Measurements from ENCODE around the gene NTRK2. TPM values are rescaled to one million over a fixed set of nuclear protein-coding genes. Genes with fewer than 3 reads are reported as not detected.

The NTRK2 gene
- total RNA-seq, 2 experiments from 2014 or later, result 1.8 TPM

- peaks cover under 1% of the 10 kb centered on the region for H3K27me3 Mint-ChIP-seq
- H3K4me3 Mint-ChIP-seq, result no peak overlapping the region
- POLR2A ChIA-PET, result no interaction called here
- intact Hi-C loops (cut with DNase I, micrococcal nuclease), result no loop called here
- H3K4me1 Mint-ChIP-seq, result peaks cover 21% of the 10 kb centered on the region
- H3K9me3 Mint-ChIP-seq (ENCODE audit: low read depth), result no peaks in the 10 kb centered on the region
- no peaks in the 10 kb centered on the region for H3K36me3 Mint-ChIP-seq (ENCODE audit: low read depth)
- peak overlapping the region; percentile 81 for H3K27ac Mint-ChIP-seq
- DNase-seq, result peak; percentile 61
- ATAC-seq, result peak; percentile 63
- CTCF ChIA-PET, result interaction anchor here (0.7 to 1.5 kb wide), 2 partner anchors 10 to 102 kb away, joined by 3 to 4 read pairs; no protein-coding TSS in a partner anchor
These were observed 89.8 kb downstream of the NTRK2 start for GRCh38 chr9:84759300-84759750.

- POLR2A ChIA-PET, result no interaction called here
- Mint-ChIP-seq H3K4me1 (peaks cover 21% of the 10 kb centered on the region), H3K4me3 (no peak overlapping the region), H3K27me3 (no peaks in the 10 kb centered on the region), H3K9me3 (ENCODE audit: low read depth) (no peaks in the 10 kb centered on the region), H3K36me3 (ENCODE audit: low read depth) (no peaks in the 10 kb centered on the region), H3K27ac (peak overlapping the region; percentile 66)
- CTCF ChIA-PET, result interaction anchor here (0.7 to 1.5 kb wide), 2 partner anchors 10 to 102 kb away, joined by 3 to 4 read pairs; no protein-coding TSS in a partner anchor
- intact Hi-C loops (cut with DNase I, micrococcal nuclease), result no loop called here
- ATAC-seq (no peak), DNase-seq (no peak)
These were observed 90.3 kb downstream of the NTRK2 start for GRCh38 chr9:84759804-84760203.

GRCh38 chr9:84761137-84761808, 91.7 kb downstream of the NTRK2 start:
- Mint-ChIP-seq H3K36me3 (ENCODE audit: low read depth) (no peaks in the 10 kb centered on the region), H3K4me1 (peaks cover 14% of the 10 kb centered on the region), H3K27me3 (no peaks in the 10 kb centered on the region), H3K27ac (no peak overlapping the region), H3K4me3 (no peak overlapping the region), H3K9me3 (ENCODE audit: low read depth) (no peaks in the 10 kb centered on the region)
- ATAC-seq (peak; percentile 85), DNase-seq (no peak)
- POLR2A ChIA-PET, result no interaction called here
- CTCF ChIA-PET, result no interaction called here
- intact Hi-C loops (cut with DNase I, micrococcal nuclease), result no loop called here

GRCh38 chr9:84772511-84772910, 103.0 kb downstream of the NTRK2 start:
- H3K9me3 Mint-ChIP-seq (ENCODE audit: low read depth), result no peaks in the 10 kb centered on the region
- H3K4me3 Mint-ChIP-seq, result no peak overlapping the region

GRCh38 chr9:84773022-84773421, 103.5 kb downstream of the NTRK2 start:
- CTCF ChIA-PET, result no interaction called here
- Mint-ChIP-seq H3K27ac (no peak overlapping the region), H3K9me3 (ENCODE audit: low read depth) (no peaks in the 10 kb centered on the region), H3K36me3 (ENCODE audit: low read depth) (no peaks in the 10 kb centered on the region), H3K27me3 (peaks cover 5% of the 10 kb centered on the region), H3K4me3 (no peak overlapping the region), H3K4me1 (no peaks in the 10 kb centered on the region)
- intact Hi-C loops (cut with DNase I, micrococcal nuclease), result no loop called here
- DNase-seq (no peak), ATAC-seq (no peak)
- POLR2A ChIA-PET, result no interaction called here

More at GRCh38 chr9:84772511-84772910, 103.0 kb downstream of the NTRK2 start:
- no peaks in the 10 kb centered on the region for H3K4me1 Mint-ChIP-seq
- no peaks in the 10 kb centered on the region for H3K36me3 Mint-ChIP-seq (ENCODE audit: low read depth)
- CTCF ChIA-PET, result no interaction called here
- H3K27ac Mint-ChIP-seq, result no peak overlapping the region
- intact Hi-C loops (cut with DNase I, micrococcal nuclease), result no loop called here
- no peak for DNase-seq
- no peak for ATAC-seq
- POLR2A ChIA-PET, result no interaction called here
- peaks cover 5% of the 10 kb centered on the region for H3K27me3 Mint-ChIP-seq

GRCh38 chr9:84775056-84775643, 105.6 kb downstream of the NTRK2 start:
- ChIA-PET CTCF (interaction anchor here (0.6 kb wide), 1 partner anchor 79 kb away, joined by 3 read pairs; no protein-coding TSS in a partner anchor), POLR2A (no interaction called here)
- Mint-ChIP-seq H3K4me1 (no peaks in the 10 kb centered on the region), H3K27me3 (peaks cover 6% of the 10 kb centered on the region), H3K27ac (no peak overlapping the region), H3K9me3 (ENCODE audit: low read depth) (no peaks in the 10 kb centered on the region), H3K4me3 (no peak overlapping the region), H3K36me3 (ENCODE audit: low read depth) (no peaks in the 10 kb centered on the region)
- no peak for ATAC-seq
- no peak for DNase-seq
- intact Hi-C loops (cut with DNase I, micrococcal nuclease), result no loop called here

DNA sequence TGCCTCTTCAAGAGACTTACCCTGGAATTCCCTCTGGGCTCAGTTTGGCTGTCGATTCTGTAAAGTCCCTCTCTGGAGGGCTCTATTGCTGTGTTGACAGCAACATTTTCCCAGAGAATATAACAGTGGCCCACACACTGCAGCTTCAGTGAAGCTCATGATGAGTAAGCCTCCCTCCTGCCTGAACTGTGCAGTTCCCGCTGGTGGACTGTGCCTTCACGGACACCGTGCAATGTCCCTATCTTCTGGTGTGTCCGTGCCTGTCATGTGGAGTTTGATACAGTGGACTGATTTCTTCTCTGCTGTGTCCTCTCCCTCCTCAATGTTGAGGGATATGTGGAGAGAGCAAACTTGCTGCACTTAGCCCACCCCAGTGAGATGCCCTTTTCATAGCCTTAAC, 109.0 kb downstream of the NTRK2 start:
- Mint-ChIP-seq H3K27me3 (peaks cover 6% of the 10 kb centered on the region), H3K27ac (no peak overlapping the region), H3K4me3 (no peak overlapping the region), H3K36me3 (ENCODE audit: low read depth) (no peaks in the 10 kb centered on the region), H3K4me1 (no peaks in the 10 kb centered on the region), H3K9me3 (ENCODE audit: low read depth) (no peaks in the 10 kb centered on the region)
- DNase-seq (no peak), ATAC-seq (no peak)
- POLR2A ChIA-PET, result no interaction called here
- intact Hi-C loops (cut with DNase I, micrococcal nuclease), result no loop called here
- CTCF ChIA-PET, result interaction anchor here (1.0 kb wide), 1 partner anchor 20 kb away, joined by 3 read pairs; no protein-coding TSS in a partner anchor

DNA sequence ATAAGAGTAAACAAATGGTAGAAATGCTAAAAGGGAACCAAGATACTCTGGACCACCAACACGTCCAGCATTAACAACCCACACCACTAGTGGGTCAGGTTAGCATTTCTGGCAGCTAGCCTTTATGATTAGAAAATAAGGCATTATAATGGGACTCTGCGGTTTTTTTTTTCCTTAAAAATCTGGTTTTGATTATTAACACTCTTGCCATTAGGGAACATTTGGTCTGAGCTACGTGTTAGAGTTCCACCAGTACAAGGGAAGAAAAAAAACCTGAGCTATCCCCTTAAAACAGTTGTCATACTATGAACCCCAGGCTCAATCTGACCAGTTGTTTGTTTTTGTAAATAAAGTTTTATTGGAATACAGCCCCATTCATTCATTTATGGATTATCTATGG, 110.4 kb downstream of the NTRK2 start:
- Mint-ChIP-seq H3K9me3 (ENCODE audit: low read depth) (no peaks in the 10 kb centered on the region), H3K27ac (no peak overlapping the region), H3K36me3 (ENCODE audit: low read depth) (no peaks in the 10 kb centered on the region), H3K4me1 (no peaks in the 10 kb centered on the region), H3K4me3 (no peak overlapping the region), H3K27me3 (peaks cover 11% of the 10 kb centered on the region)
- ATAC-seq (no peak), DNase-seq (no peak)
- intact Hi-C loops (cut with DNase I, micrococcal nuclease), result loop anchor here (2.0 to 10.0 kb wide), 3 partner anchors 83 to 385 kb away; no protein-coding TSS in a partner anchor
- ChIA-PET POLR2A (no interaction called here), CTCF (interaction anchor here (0.5 to 1.1 kb wide), 5 partner anchors 12 to 457 kb away, joined by 3 to 5 read pairs (median 4); no protein-coding TSS in a partner anchor)

DNA sequence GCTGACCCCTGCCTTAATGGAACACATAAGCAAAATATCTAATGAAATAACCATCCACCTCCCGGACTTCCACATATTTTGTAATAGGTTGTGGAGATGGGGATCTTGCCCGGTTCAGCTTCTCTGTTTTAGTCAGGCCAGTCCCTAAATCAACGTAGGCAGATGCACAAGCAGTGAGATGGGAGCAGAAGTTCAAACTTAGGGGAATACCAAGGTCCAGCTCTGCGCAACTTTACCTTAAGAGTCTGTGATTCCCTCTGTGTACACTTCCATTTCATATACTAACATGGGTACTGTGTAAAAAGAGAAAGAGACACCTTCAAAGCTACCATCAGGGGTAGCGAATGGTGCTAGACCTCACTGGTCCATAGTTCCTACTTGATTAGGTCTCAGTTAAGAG, 110.9 kb downstream of the NTRK2 start:
- no peaks in the 10 kb centered on the region for H3K9me3 Mint-ChIP-seq (ENCODE audit: low read depth)
- CTCF ChIA-PET, result interaction anchor here (0.5 to 1.1 kb wide), 4 partner anchors 45 to 457 kb away, joined by 3 to 5 read pairs (median 4); no protein-coding TSS in a partner anchor

DNA sequence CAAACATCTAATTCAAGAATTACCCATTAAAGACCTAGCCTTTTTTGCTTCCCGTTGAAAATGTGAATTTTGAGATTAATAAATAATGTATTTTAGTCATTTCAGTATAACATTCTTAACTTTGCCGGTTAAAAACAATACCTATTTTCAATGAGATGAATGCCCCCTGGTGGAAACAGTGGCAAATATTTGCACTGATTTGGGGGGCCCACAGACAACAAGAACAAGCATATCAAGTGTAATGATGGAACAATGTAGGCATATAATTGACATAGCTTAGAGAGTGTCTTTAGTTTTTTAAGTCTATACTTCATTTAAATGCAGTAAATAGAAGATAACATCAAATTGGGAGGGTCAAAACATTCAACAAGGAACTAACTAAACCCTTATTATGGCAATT, 111.9 kb downstream of the NTRK2 start:
- CTCF ChIA-PET, result interaction anchor here (0.8 to 1.5 kb wide), 2 partner anchors 15 to 83 kb away, joined by 4 to 12 read pairs; no protein-coding TSS in a partner anchor
- Mint-ChIP-seq H3K4me1 (no peaks in the 10 kb centered on the region), H3K27ac (no peak overlapping the region), H3K4me3 (no peak overlapping the region), H3K9me3 (ENCODE audit: low read depth) (no peaks in the 10 kb centered on the region), H3K36me3 (ENCODE audit: low read depth) (no peaks in the 10 kb centered on the region), H3K27me3 (peaks cover 10% of the 10 kb centered on the region)
- ATAC-seq (no peak), DNase-seq (peak; percentile 15)
- intact Hi-C loops (cut with DNase I, micrococcal nuclease), result loop anchor here (1.0 to 10.0 kb wide), 4 partner anchors 84 to 387 kb away; no protein-coding TSS in a partner anchor
- POLR2A ChIA-PET, result interaction anchor here (0.6 kb wide), 1 partner anchor 312 kb away, joined by 3 read pairs; no protein-coding TSS in a partner anchor

More for the DNA sequence above, 110.9 kb downstream of the NTRK2 start:
- H3K36me3 Mint-ChIP-seq (ENCODE audit: low read depth), result no peaks in the 10 kb centered on the region
- no peak for ATAC-seq
- POLR2A ChIA-PET, result no interaction called here
- no peak for DNase-seq
- intact Hi-C loops (cut with DNase I, micrococcal nuclease), result loop anchor here (2.0 to 10.0 kb wide), 3 partner anchors 83 to 386 kb away; no protein-coding TSS in a partner anchor
- peaks cover 11% of the 10 kb centered on the region for H3K27me3 Mint-ChIP-seq
- no peak overlapping the region for H3K27ac Mint-ChIP-seq
- no peaks in the 10 kb centered on the region for H3K4me1 Mint-ChIP-seq
- no peak overlapping the region for H3K4me3 Mint-ChIP-seq

GRCh38 chr9:84781931-84782866, 112.7 kb downstream of the NTRK2 start:
- Mint-ChIP-seq H3K9me3 (ENCODE audit: low read depth) (no peaks in the 10 kb centered on the region), H3K27ac (no peak overlapping the region), H3K4me1 (no peaks in the 10 kb centered on the region), H3K27me3 (peaks cover 9% of the 10 kb centered on the region), H3K36me3 (ENCODE audit: low read depth) (no peaks in the 10 kb centered on the region), H3K4me3 (no peak overlapping the region)
- ChIA-PET POLR2A (interaction anchor here (0.6 kb wide), 1 partner anchor 311 kb away, joined by 3 read pairs; no protein-coding TSS in a partner anchor), CTCF (interaction anchor here (0.8 to 1.5 kb wide), 3 partner anchors 14 to 84 kb away, joined by 4 to 12 read pairs (median 4); no protein-coding TSS in a partner anchor)
- intact Hi-C loops (cut with DNase I, micrococcal nuclease), result loop anchor here (1.0 to 10.0 kb wide), 4 partner anchors 85 to 387 kb away; no protein-coding TSS in a partner anchor
- DNase-seq, result no peak
- no peak for ATAC-seq
